GM12878 (cell line): Measurements from ENCODE around the gene NRXN3. TPM values are rescaled to one million over a fixed set of nuclear protein-coding genes. Genes with fewer than 3 reads are reported as not detected.

Experiments used
- FOXM1 ChIP-seq: IDR thresholded peaks from 2 replicates; pipeline ENCODE4 v1.6.1; 2012; ENCODE audit warnings: low read depth, mild to moderate bottlenecking, inconsistent platforms, low read length, moderate library complexity
- IKZF2 ChIP-seq, 2 experiments: fragments of 450-650 bp; IDR thresholded peaks; 2 replicates each; pipeline ENCODE4 v1.6.1; 2017; ENCODE audit warnings: mild to moderate bottlenecking in 2 of 2, moderate library complexity in 2 of 2
- IRF4 ChIP-seq: IDR thresholded peaks from 2 replicates; pipeline ENCODE4 v1.6.1; 2011; ENCODE audit warnings: low read depth, low read length
- NKRF ChIP-seq: fragments of 450-650 bp; conservative IDR thresholded peaks from 2 replicates; pipeline ENCODE4 v1.6.1; 2017; ENCODE audit warnings: mild to moderate bottlenecking, moderate library complexity
- PML ChIP-seq: IDR thresholded peaks from 2 replicates; pipeline ENCODE4 v1.6.1; 2012; ENCODE audit warnings: low read length, inconsistent platforms
- RB1 ChIP-seq: fragments of 450-650 bp; formaldehyde crosslinking; IDR thresholded peaks from 2 replicates; pipeline ENCODE4 v1.6.1; 2017; ENCODE audit warnings: mild to moderate bottlenecking, borderline replicate concordance
- SIX5 ChIP-seq: IDR thresholded peaks from 2 replicates; pipeline ENCODE4 v1.6.1; 2011; ENCODE audit warnings: mild to moderate bottlenecking, low read depth, low read length, moderate library complexity; ENCODE audit not compliant: severe bottlenecking
- TCF7 ChIP-seq: IDR thresholded peaks from 2 replicates; pipeline ENCODE4 v1.6.1; 2014; ENCODE audit warnings: antibody characterized with exemption, borderline replicate concordance
- YY1 ChIP-seq: IDR thresholded peaks from 2 replicates; pipeline ENCODE4 v1.6.1; 2011; ENCODE audit warnings: low read depth, mild to moderate bottlenecking, low read length
- ZBTB4 ChIP-seq: fragments of 450-650 bp; formaldehyde crosslinking; IDR thresholded peaks from 2 replicates; pipeline ENCODE4 v1.4.0; 2022; ENCODE audit warnings: mild to moderate bottlenecking, moderate library complexity
- ZSCAN29 ChIP-seq: fragments of 450-650 bp; IDR thresholded peaks from 2 replicates; pipeline ENCODE4 v1.6.1; 2017; ENCODE audit warnings: mild to moderate bottlenecking, moderate library complexity
- polyA plus RNA-seq, 11 experiments: library from polyadenylated mRNA; depleted of rRNA in 4 of 11; unstranded in 6 of 11; stranded (reverse) in 5 of 11; fragments of >200 nt; fragmentation: Nextera tagmentation in 4 of 11; fragmentation: Illumina TruSeq in 1 of 11; extraction: Ambion mirVana in 4 of 11; extraction: Trizol in 1 of 11; gene quantifications; 1 replicate in 1 of 11; 2 replicates in 10 of 11; pipeline versions ENCODE4 v1.2.1 to v1.2.3, GENCODE V29; 2011 to 2016; ENCODE audit warnings: inconsistent platforms in 2 of 11, missing spikeins in 2 of 11, low read depth in 1 of 11
- total RNA-seq, 4 experiments: library from RNA; depleted of rRNA in 3 of 4; stranded (reverse); fragments of >200 nt in 3 of 4; fragmentation: Illumina TruSeq in 1 of 4; extraction: Trizol in 1 of 4; gene quantifications; 2 replicates each; pipeline versions ENCODE4 v1.2.1 to v1.2.3, GENCODE V29; 2013 to 2021
- TF ChIP-seq, protein P1 (sequence below): IDR thresholded peaks from 2 replicates; pipeline ENCODE4 v1.6.1; 2011; ENCODE audit warnings: mild to moderate bottlenecking, low read depth, low read length, moderate library complexity; ENCODE audit not compliant: insufficient replicate concordance

Gene NRXN3
- total and polyA plus RNA-seq, 10 of the 15 experiments (the other 5 are each of a cell fraction or from before 2014, with no cell fraction given), result 0.52 to 3.3 (median 1.4) TPM

DNA sequence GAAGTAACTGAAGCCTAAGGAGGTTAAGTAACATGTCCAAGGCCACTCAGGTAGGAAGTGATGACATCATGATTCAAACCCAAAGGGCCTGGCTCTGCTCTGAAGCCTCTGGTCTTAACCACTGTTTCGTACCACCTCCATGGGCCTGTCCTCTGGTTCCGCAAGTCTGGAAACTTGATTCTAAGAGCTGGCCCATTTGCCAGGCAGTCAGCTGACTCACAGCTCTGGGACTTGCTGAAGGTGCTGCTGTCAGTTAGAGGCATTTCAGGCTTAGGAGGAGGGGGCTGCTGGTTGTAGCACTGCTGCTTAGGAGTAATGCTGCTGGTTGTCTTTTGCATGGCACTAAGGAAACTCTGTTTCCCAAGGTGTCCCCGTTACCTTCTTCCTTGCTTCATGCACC is 7.9 kb downstream of the NRXN3 start (continued):
- TF ChIP-seq ZBTB4, result no peak
- no peak for TF ChIP-seq FOXM1
- no peak for TF ChIP-seq PML
- no peak for TF ChIP-seq TCF7
- TF ChIP-seq YY1, result no peak
- TF ChIP-seq IRF4, result no peak
- no peak for TF ChIP-seq NKRF
- no peak for TF ChIP-seq SIX5
- TF ChIP-seq, protein P1, sequence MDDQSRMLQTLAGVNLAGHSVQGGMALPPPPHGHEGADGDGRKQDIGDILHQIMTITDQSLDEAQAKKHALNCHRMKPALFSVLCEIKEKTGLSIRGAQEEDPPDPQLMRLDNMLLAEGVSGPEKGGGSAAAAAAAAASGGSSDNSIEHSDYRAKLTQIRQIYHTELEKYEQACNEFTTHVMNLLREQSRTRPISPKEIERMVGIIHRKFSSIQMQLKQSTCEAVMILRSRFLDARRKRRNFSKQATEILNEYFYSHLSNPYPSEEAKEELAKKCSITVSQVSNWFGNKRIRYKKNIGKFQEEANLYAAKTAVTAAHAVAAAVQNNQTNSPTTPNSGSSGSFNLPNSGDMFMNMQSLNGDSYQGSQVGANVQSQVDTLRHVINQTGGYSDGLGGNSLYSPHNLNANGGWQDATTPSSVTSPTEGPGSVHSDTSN, result no peak
- no peak for TF ChIP-seq IKZF2 (IDR thresholded peaks at IDR 0.05)
- TF ChIP-seq RB1, result no peak
- no peak for TF ChIP-seq ZSCAN29
